ENCODE measurements around the gene HBZ. TPM values are rescaled to one million over a fixed set of nuclear protein-coding genes. Genes with fewer than 3 reads are reported as not detected.

The HBZ gene
- total RNA-seq, 2 donors from 2014 or later, result not detected

DNA sequence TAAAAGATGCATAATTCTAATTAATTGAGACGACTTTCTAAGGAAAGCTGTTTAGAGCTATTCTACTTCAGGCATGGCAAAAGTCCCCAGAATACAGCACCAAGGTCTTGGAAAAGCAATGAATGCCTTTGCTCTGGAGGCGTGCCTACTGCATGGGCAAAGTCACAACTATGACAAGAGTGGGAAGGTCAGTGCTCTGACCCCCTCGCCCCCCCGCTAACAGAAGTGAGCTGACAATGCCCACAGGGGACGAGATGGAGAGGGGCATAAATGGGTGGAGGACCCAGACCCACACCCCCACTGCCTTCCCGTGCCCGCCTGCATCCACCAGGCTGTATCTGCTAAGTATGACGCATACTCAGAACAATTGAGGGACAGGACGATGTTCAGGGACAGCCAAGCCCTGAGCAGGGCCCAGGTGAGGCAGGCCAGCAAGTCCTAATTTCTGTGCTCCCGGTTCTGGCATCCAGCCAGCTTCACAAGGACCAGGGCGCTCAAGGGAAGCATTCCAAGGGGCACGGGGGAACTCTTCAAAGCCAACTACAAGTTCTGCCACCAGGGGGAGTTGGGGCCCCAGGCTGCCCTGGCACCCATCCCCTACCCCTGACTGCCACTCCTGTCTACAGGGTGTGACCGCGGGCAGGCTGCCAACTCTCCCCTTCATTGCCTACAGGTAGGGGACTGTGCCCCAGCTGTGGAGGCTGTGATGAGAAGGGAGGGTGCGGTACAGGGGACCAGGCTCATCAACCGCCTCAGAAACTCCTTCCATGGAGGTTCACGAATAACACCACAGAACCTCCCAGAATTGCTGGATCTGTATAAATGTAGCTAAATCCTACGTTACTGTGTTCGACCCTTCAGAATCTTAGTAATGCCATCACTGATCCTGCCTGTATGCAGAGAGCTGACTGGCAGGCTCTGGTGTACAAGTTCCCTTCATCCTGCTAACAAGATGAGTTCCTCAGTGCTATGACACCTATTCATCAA, 34.8 kb upstream of the HBZ start:
- no peaks in the 10 kb centered on the region for H3K36me3 ChIP-seq (replicated peaks in 1 of 2; ENCODE audit: insufficient read depth in 1 of 2, low read depth in 2 of 2)
- WGBS, 2 donors, result 58 to 77% methylated on average over 10 to 19 of the region's 19 CpGs
- ATAC-seq, result peak; percentile 77

DNA sequence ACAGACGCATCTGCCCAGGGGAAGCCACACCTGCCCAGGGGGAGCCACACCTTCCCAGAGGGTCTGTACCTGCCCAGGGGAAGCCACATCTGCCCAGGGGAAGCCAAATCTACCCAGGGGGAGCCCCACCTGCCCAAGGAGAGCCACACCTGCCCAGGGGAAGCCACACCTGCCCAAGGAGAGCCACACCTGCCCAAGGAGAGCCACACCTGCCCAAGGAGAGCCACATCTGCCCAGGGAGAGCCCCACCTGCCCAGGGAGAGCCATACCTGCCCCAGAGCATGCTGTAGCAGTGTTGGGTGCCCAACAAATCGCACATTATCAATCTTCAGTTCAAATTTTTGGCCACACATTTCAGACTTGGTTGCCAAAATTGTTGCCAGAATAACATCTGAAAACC, 33.6 kb upstream of the HBZ start:
- Histone ChIP-seq H3K4me3 (no peak overlapping the region), H3K4me1 (no peaks in the 10 kb centered on the region), H3K27me3 (no peaks in the 10 kb centered on the region), H3K9me3 (no peaks in the 10 kb centered on the region), H3K27ac (no peak overlapping the region), H3K36me3 (replicated peaks in 1 of 2; ENCODE audit: insufficient read depth in 1 of 2, low read depth in 2 of 2) (no peaks in the 10 kb centered on the region)
- DNase-seq (no peak), ATAC-seq (no peak)
- no peak for TF ChIP-seq POLR2A (IDR thresholded peaks at IDR 0.05)
- TF ChIP-seq, protein P1, sequence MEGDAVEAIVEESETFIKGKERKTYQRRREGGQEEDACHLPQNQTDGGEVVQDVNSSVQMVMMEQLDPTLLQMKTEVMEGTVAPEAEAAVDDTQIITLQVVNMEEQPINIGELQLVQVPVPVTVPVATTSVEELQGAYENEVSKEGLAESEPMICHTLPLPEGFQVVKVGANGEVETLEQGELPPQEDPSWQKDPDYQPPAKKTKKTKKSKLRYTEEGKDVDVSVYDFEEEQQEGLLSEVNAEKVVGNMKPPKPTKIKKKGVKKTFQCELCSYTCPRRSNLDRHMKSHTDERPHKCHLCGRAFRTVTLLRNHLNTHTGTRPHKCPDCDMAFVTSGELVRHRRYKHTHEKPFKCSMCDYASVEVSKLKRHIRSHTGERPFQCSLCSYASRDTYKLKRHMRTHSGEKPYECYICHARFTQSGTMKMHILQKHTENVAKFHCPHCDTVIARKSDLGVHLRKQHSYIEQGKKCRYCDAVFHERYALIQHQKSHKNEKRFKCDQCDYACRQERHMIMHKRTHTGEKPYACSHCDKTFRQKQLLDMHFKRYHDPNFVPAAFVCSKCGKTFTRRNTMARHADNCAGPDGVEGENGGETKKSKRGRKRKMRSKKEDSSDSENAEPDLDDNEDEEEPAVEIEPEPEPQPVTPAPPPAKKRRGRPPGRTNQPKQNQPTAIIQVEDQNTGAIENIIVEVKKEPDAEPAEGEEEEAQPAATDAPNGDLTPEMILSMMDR (IDR thresholded peaks at IDR 0.05), result no peak
- intact Hi-C loops (cut with DNase I), result no loop called here
- WGBS, 2 donors, result 100% methylated on average over 1 to 2 of the region's 2 CpGs

More for the DNA sequence above, 34.8 kb upstream of the HBZ start:
- H3K4me3 ChIP-seq, result no peak overlapping the region
- TF ChIP-seq, protein P1 (IDR thresholded peaks at IDR 0.05), result peak; percentile 59 to 66 (median 59)
- no peak for TF ChIP-seq POLR2A (IDR thresholded peaks at IDR 0.05)
- no peaks in the 10 kb centered on the region for H3K9me3 ChIP-seq
- DNase-seq, result peak; percentile 69 to 79 (median 74)
- no peak overlapping the region for H3K27ac ChIP-seq
- H3K4me1 ChIP-seq, result no peaks in the 10 kb centered on the region
- intact Hi-C loops (cut with DNase I), result no loop called here
- no peaks in the 10 kb centered on the region for H3K27me3 ChIP-seq

DNA sequence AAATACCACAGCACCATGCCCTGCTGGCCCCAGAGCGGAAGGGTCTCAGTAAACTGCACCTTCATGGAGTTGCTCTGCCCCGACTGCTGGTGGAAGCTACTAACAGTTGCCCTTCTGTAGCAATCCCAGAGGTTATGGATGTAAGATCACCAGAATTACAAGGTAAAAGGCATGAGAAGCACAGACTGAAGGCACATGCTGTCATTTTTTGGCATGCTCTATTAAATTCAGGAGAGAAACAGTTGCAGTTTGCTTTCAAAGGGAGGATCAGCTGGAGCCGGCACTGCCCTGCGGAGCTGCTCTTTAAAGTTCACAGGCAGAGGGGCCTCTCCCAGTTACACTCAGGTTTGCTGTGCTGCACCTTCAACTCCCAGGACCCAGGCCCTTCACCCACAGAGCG, 33.1 kb upstream of the HBZ start:
- intact Hi-C loops (cut with DNase I), result no loop called here
- 94 to 100% methylated on average over 5 of the region's 5 CpGs for WGBS, 2 donors
- Histone ChIP-seq H3K9me3 (no peaks in the 10 kb centered on the region), H3K4me1 (no peaks in the 10 kb centered on the region), H3K27ac (no peak overlapping the region), H3K4me3 (no peak overlapping the region), H3K36me3 (replicated peaks in 1 of 2; ENCODE audit: insufficient read depth in 1 of 2, low read depth in 2 of 2) (no peaks in the 10 kb centered on the region), H3K27me3 (no peaks in the 10 kb centered on the region)
- TF ChIP-seq POLR2A (IDR thresholded peaks at IDR 0.05), result no peak
- TF ChIP-seq, protein P1 (IDR thresholded peaks at IDR 0.05), result no peak
- no peak for DNase-seq
- ATAC-seq, result no peak

DNA sequence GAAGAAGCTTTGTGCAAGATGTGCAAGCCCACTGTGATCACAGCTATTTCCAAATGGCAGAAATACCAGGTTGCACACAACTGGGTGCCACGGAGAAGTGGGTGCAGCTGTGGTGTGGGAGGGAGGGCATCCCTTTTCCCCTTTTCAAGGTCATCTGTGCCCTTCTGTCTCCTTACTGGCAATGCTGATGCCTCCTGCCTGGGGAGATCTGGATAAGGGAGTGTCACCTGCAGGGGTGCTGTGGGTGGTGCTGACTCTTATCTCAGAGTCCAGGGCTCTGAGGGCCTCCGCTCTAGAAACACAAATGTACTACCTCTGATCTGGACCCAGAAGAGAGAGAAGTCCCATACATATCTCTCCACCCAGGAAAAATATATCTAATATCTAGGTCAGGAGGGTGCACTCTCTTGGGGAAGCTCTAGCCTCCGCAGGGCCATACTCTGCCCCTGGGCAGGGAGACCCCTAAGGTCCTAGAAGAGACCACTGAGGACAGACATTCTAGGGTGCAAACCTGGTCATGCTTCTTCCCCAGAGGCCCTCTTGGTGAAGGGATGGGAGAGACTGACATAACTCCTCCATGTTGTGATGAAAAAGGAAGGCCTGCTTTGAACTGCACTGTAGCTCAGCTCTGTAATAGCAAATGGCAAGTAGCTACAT, 32.5 kb upstream of the HBZ start:
- Histone ChIP-seq H3K9me3 (no peaks in the 10 kb centered on the region), H3K27ac (no peak overlapping the region), H3K4me1 (no peaks in the 10 kb centered on the region), H3K27me3 (no peaks in the 10 kb centered on the region), H3K36me3 (replicated peaks in 1 of 2; ENCODE audit: insufficient read depth in 1 of 2, low read depth in 2 of 2) (no peaks in the 10 kb centered on the region), H3K4me3 (no peak overlapping the region)
- ATAC-seq, result no peak
- intact Hi-C loops (cut with DNase I), result no loop called here
- TF ChIP-seq, protein P1 (IDR thresholded peaks at IDR 0.05), result no peak
- TF ChIP-seq POLR2A (IDR thresholded peaks at IDR 0.05), result no peak
- WGBS, 2 donors, result 82 to 87% methylated on average over 3 of the region's 3 CpGs
- no peak for DNase-seq
